Aorta (tissue), 5 donors: ENCODE results near the gene HLA-DOA. TPM values are rescaled to one million over a fixed set of nuclear protein-coding genes. Genes with fewer than 3 reads are reported as not detected.

Experiments used
- ATAC-seq: fragments of 200-7000 bp; cut with Tn5 transposase; one replicate; pipeline ENCODE4 v1.9.1; 2022; ENCODE audit warnings: moderate library complexity; ENCODE audit not compliant: low FRiP score
- DNase-seq, 2 donors: peaks; one replicate each; pipeline ENCODE4 v3.0.0-alpha.2; 2020
- H3K27ac ChIP-seq, 2 donors: one replicate each; pipeline ENCODE4 v1.5.1; 2013; ENCODE audit warnings: low read length in 2 of 2, mild to moderate bottlenecking in 2 of 2, moderate library complexity in 2 of 2, control low read depth in 1 of 2, inconsistent platforms in 1 of 2, low read depth in 1 of 2
- H3K27me3 ChIP-seq, 2 donors: one replicate each; pipeline ENCODE4 v1.6.1; 2013; ENCODE audit warnings: control low read depth in 1 of 2, low read length in 1 of 2, mild to moderate bottlenecking in 1 of 2, moderate library complexity in 1 of 2; ENCODE audit not compliant: insufficient read depth in 2 of 2, control insufficient read depth in 1 of 2
- H3K36me3 ChIP-seq, 2 donors: one replicate each; pipeline ENCODE4 v1.6.1; 2013; ENCODE audit warnings: control low read depth in 1 of 2, low read length in 1 of 2, mild to moderate bottlenecking in 1 of 2; ENCODE audit not compliant: insufficient read depth in 2 of 2, control insufficient read depth in 1 of 2
- H3K4me1 ChIP-seq, 2 donors: one replicate each; pipeline ENCODE4 v1.6.1; 2013; ENCODE audit warnings: low read length in 2 of 2, control low read depth in 1 of 2, mild to moderate bottlenecking in 1 of 2, moderate library complexity in 1 of 2; ENCODE audit not compliant: insufficient read depth in 2 of 2, control insufficient read depth in 1 of 2
- H3K4me3 ChIP-seq, 2 donors: one replicate each; pipeline ENCODE4 v1.5.1; 2013; ENCODE audit warnings: low read length in 2 of 2, control low read depth in 1 of 2, mild to moderate bottlenecking in 1 of 2
- H3K9me3 ChIP-seq: one replicate; pipeline ENCODE4 v1.6.1; 2013; ENCODE audit warnings: mild to moderate bottlenecking, low read length; ENCODE audit not compliant: control insufficient read depth
- WGBS, 2 donors: extraction: QIAGEN DNeasy Blood & Tissue Kit; methylation state at CpG; one replicate each; pipeline ENCODE4 v1.1.7; 2013; 5-methylcytosine and 5-hydroxymethylcytosine counted together
- intact Hi-C, 2 donors: fragments of 100-400 bp; cut with DNase I; formaldehyde crosslinking; loops; one replicate each; pipeline versions ENCODE4 v1.14.2 to v1.15.0; 2022
- polyA plus RNA-seq, 2 donors: library from polyadenylated mRNA; stranded (reverse); fragments of 200-250 nt; gene quantifications; one replicate each; pipeline ENCODE4 v1.2.3, GENCODE V29; 2013
- total RNA-seq, 2 donors: library from RNA; stranded (reverse); fragmentation: NEBNext Ultra II Directional; extraction: Animal tissue kit (Norgen Biotek cat#: 25700); gene quantifications; one replicate each; pipeline ENCODE4 v1.2.1, GENCODE V29; 2021
- donor health status: healthy with polysubstance abuse.
- donor health status: Bipolar disorder and iron deficiency.
- donor health status: DM: no; HTN: no; CAD: no.
- donor health status: DM: no; HTN: no; CAD: no.
- donor health status: DM: yes; HTN: yes; CAD: no.

HLA-DOA gene
- total and polyA plus RNA-seq, 4 donors = 0.28 to 16.7 (median 6.6) TPM

GRCh38 chr6:32977953-32978324 lies 31.5 kb downstream of the HLA-DOA start:
- intact Hi-C loops = loop anchor here in 1 of 2 donors (10.0 kb wide), 1 partner anchor 783 kb away; the partner anchor contains the start of genes GPSM3 and PBX2
- Histone ChIP-seq H3K36me3 (peaks cover 10 to 28% of the 10 kb centered on the region in 2 donors), H3K4me1 (no peaks in the 10 kb centered on the region), H3K4me3 (no peak overlapping the region), H3K9me3 (no peaks in the 10 kb centered on the region), H3K27ac (no peak overlapping the region), H3K27me3 (no peaks in the 10 kb centered on the region)
- WGBS, 2 donors = 49 to 50% methylated on average over 7 of the region's 7 CpGs
- no peak for ATAC-seq
- DNase-seq = no peak

- Histone ChIP-seq H3K4me3 (no peak overlapping the region), H3K27ac (no peak overlapping the region), H3K4me1 (no peaks in the 10 kb centered on the region), H3K9me3 (no peaks in the 10 kb centered on the region), H3K36me3 (peaks cover 10 to 31% of the 10 kb centered on the region in 2 donors), H3K27me3 (no peaks in the 10 kb centered on the region)
- WGBS, 2 donors = 50 to 55% methylated on average over 10 of the region's 10 CpGs
- no peak for DNase-seq
- no peak for ATAC-seq
- intact Hi-C loops = loop anchor here in 1 of 2 donors (10.0 kb wide), 1 partner anchor 783 kb away; the partner anchor contains the start of genes GPSM3 and PBX2
Measured at GRCh38 chr6:32977272-32977952, 32.0 kb downstream of the HLA-DOA start.

- intact Hi-C loops = loop anchor here in 1 of 2 donors (10.0 kb wide), 1 partner anchor 782 kb away; the partner anchor contains the start of genes GPSM3 and PBX2
- Histone ChIP-seq H3K4me3 (no peak overlapping the region), H3K9me3 (no peaks in the 10 kb centered on the region), H3K36me3 (peaks cover 10 to 31% of the 10 kb centered on the region in 2 donors), H3K27me3 (peaks cover 0 to 2% of the 10 kb centered on the region in 2 donors), H3K27ac (no peak overlapping the region), H3K4me1 (no peaks in the 10 kb centered on the region)
- no peak for ATAC-seq
- DNase-seq = no peak
- 63 to 68% methylated on average over 7 of the region's 7 CpGs for WGBS, 2 donors
Measured at GRCh38 chr6:32976334-32977069, 32.9 kb downstream of the HLA-DOA start.

GRCh38 chr6:32975886-32976285 lies 33.5 kb downstream of the HLA-DOA start:
- H3K27me3 ChIP-seq = peaks cover 0 to 2% of the 10 kb centered on the region in 2 donors
- no peak overlapping the region for H3K4me3 ChIP-seq
- H3K9me3 ChIP-seq = no peaks in the 10 kb centered on the region
- no peak overlapping the region for H3K27ac ChIP-seq
- WGBS, 2 donors = 37 to 51% methylated on average over 2 of the region's 2 CpGs
- DNase-seq = no peak
- peaks cover 10 to 31% of the 10 kb centered on the region in 2 donors for H3K36me3 ChIP-seq
- ATAC-seq = no peak
- intact Hi-C loops = loop anchor here in 1 of 2 donors (10.0 kb wide), 1 partner anchor 781 kb away; the partner anchor contains the start of genes GPSM3 and PBX2
- H3K4me1 ChIP-seq = no peaks in the 10 kb centered on the region

GRCh38 chr6:32974541-32975308 lies 34.7 kb downstream of the HLA-DOA start:
- ATAC-seq = no peak
- no peak overlapping the region for H3K27ac ChIP-seq
- 2 to 4% methylated on average over 14 of the region's 14 CpGs for WGBS, 2 donors
- intact Hi-C loops = loop anchor here (5.0 to 10.0 kb wide), 3 partner anchors 132 to 780 kb away; partner anchors contain the start of genes GPSM3 (in 1 of the 2), PBX2 (in 1 of the 2) and PSMB8 (in 1 of the 2)
- peaks cover 0 to 2% of the 10 kb centered on the region in 2 donors for H3K27me3 ChIP-seq
- no peak for DNase-seq
- no peaks in the 10 kb centered on the region for H3K9me3 ChIP-seq
- H3K4me3 ChIP-seq = peak overlapping the region; percentile 83 to 91
- H3K4me1 ChIP-seq = no peaks in the 10 kb centered on the region
- H3K36me3 ChIP-seq = peaks cover 10 to 26% of the 10 kb centered on the region in 2 donors

GRCh38 chr6:32974016-32974333 lies 35.4 kb downstream of the HLA-DOA start:
- H3K4me1 ChIP-seq = no peaks in the 10 kb centered on the region
- peak overlapping the region; percentile 83 to 91 for H3K4me3 ChIP-seq
- no peaks in the 10 kb centered on the region for H3K9me3 ChIP-seq
- peaks cover 0 to 2% of the 10 kb centered on the region in 2 donors for H3K27me3 ChIP-seq
- WGBS, 2 donors = 0 to 1% methylated on average over 4 of the region's 4 CpGs
- H3K27ac ChIP-seq = no peak overlapping the region
- H3K36me3 ChIP-seq = peaks cover 10 to 24% of the 10 kb centered on the region in 2 donors
- ATAC-seq = no peak
- intact Hi-C loops = loop anchor here (5.0 to 10.0 kb wide), 3 partner anchors 132 to 779 kb away; partner anchors contain the start of genes GPSM3 (in 1 of the 2), PBX2 (in 1 of the 2) and PSMB8 (in 1 of the 2)
- no peak for DNase-seq

- Histone ChIP-seq H3K27me3 (peaks cover 0 to 2% of the 10 kb centered on the region in 2 donors), H3K27ac (no peak overlapping the region), H3K4me3 (peak overlapping the region; percentile 83 to 91), H3K9me3 (no peaks in the 10 kb centered on the region), H3K4me1 (no peaks in the 10 kb centered on the region), H3K36me3 (peaks cover 5 to 22% of the 10 kb centered on the region in 2 donors)
- intact Hi-C loops = loop anchor here (2.0 to 10.0 kb wide), 4 partner anchors 131 to 779 kb away; partner anchors contain the start of genes GPSM3 (in 1 of the 2), PBX2 (in 1 of the 2), PSMB8 (in 1 of the 2) and ZBTB22 (in 1 of the 2)
- DNase-seq (peak in 1 of 2 donors; percentile 79), ATAC-seq (no peak)
- WGBS, 2 donors = 0% methylated on average over 23 of the region's 23 CpGs
Measured at GRCh38 chr6:32973144-32974015, 36.0 kb downstream of the HLA-DOA start.
